Fibroblast of lung (primary cell): ENCODE data around the gene DCK. TPM values are rescaled to one million over a fixed set of nuclear protein-coding genes. Genes with fewer than 3 reads are reported as not detected.
"Not testable (repeated sequence)": the region's sequence is repeated elsewhere in the genome, so short reads cannot be mapped to it uniquely, and the experiment has no call there.

Source experiments
- DNase-seq, 2 donors: peaks; one replicate each; pipeline versions ENCODE4 v3.0.0 to v3.0.0-alpha.2; 2010; ENCODE audit warnings: low read depth in 2 of 2
- H2AFZ ChIP-seq: 2 replicates; pipeline ENCODE4 v1.5.1; 2012; ENCODE audit warnings: low read length, control low read depth, inconsistent platforms
- H3K27ac ChIP-seq: 2 replicates; pipeline ENCODE4 v1.5.1; 2011; ENCODE audit warnings: low read length, control low read depth; ENCODE audit not compliant: insufficient read depth
- H3K27me3 ChIP-seq: 2 replicates; pipeline ENCODE4 v1.5.1; 2011; ENCODE audit warnings: mild to moderate bottlenecking, low read length; ENCODE audit not compliant: control insufficient read depth, insufficient read depth
- H3K36me3 ChIP-seq: 2 replicates; pipeline ENCODE4 v1.5.1; 2011; ENCODE audit warnings: low read length; ENCODE audit not compliant: control insufficient read depth, insufficient read depth
- H3K4me1 ChIP-seq: 2 replicates; pipeline ENCODE4 v1.5.1; 2011; ENCODE audit warnings: low read length; ENCODE audit not compliant: control insufficient read depth, insufficient read depth; ENCODE audit errors: extremely low read depth
- H3K4me2 ChIP-seq: 2 replicates; pipeline ENCODE4 v1.5.1; 2011; ENCODE audit warnings: low read length, control low read depth; ENCODE audit not compliant: insufficient read depth; ENCODE audit errors: extremely low read depth
- H3K4me3 ChIP-seq, 4 experiments: fragments of 200-600 bp in 1 of 4; sonication (generic) in 1 of 4; replicated peaks in 1 of 4; 2 replicates each; pipeline ENCODE4 v1.5.1; 2011 to 2016; ENCODE audit warnings: low read length in 4 of 4, low read depth in 3 of 4, mild to moderate bottlenecking in 3 of 4, control low read depth in 2 of 4, inconsistent platforms in 1 of 4, mixed read lengths in 1 of 4; ENCODE audit not compliant: insufficient read depth in 1 of 4; ENCODE audit errors: control extremely low read depth in 1 of 4
- H3K79me2 ChIP-seq: 2 replicates; pipeline ENCODE4 v1.5.1; 2012; ENCODE audit warnings: mild to moderate bottlenecking, low read length, inconsistent platforms; ENCODE audit not compliant: control insufficient read depth, insufficient read depth
- H3K9ac ChIP-seq: 2 replicates; pipeline ENCODE4 v1.5.1; 2011; ENCODE audit warnings: mild to moderate bottlenecking, low read length, control low read depth; ENCODE audit not compliant: insufficient read depth
- H3K9me3 ChIP-seq: 2 replicates; pipeline ENCODE4 v1.5.1; 2012; ENCODE audit warnings: low read depth, low read length; ENCODE audit not compliant: control insufficient read depth, insufficient read depth
- H4K20me1 ChIP-seq: 2 replicates; pipeline ENCODE4 v1.5.1; 2011; ENCODE audit warnings: low read length; ENCODE audit not compliant: control insufficient read depth, insufficient read depth; ENCODE audit errors: extremely low read depth
- EZH2 ChIP-seq: IDR thresholded peaks from 2 replicates; pipeline ENCODE4 v1.5.1; 2012; ENCODE audit warnings: low read length, control low read depth, mild to moderate bottlenecking; ENCODE audit errors: missing control alignments
- polyA plus RNA-seq, 2 donors: library from polyadenylated mRNA; depleted of rRNA in 1 of 2; stranded (reverse) in 1 of 2; unstranded in 1 of 2; fragments of >200 nt; gene quantifications; 2 replicates each; pipeline ENCODE4 v1.2.1, GENCODE V29; 2011 to 2012; ENCODE audit warnings: missing spikeins in 1 of 2
- total RNA-seq: library from RNA; depleted of rRNA; stranded (reverse); fragments of >200 nt; gene quantifications from 2 replicates; pipeline ENCODE4 v1.2.1, GENCODE V29; 2014
- TF ChIP-seq, protein P1 (sequence below), 2 donors: IDR thresholded peaks in 1 of 2; conservative IDR thresholded peaks in 1 of 2; 1 replicate in 1 of 2; 2 replicates in 1 of 2; pipeline ENCODE4 v1.5.1; 2011 to 2012; ENCODE audit warnings: low read length in 2 of 2, control low read depth in 1 of 2, inconsistent platforms in 1 of 2, low read depth in 1 of 2, mild to moderate bottlenecking in 1 of 2

The DCK gene
- total and polyA plus RNA-seq, 2 donors (not counting 1 experiment from before 2014, with no cell fraction given): 12.2 to 18.4 TPM

DNA sequence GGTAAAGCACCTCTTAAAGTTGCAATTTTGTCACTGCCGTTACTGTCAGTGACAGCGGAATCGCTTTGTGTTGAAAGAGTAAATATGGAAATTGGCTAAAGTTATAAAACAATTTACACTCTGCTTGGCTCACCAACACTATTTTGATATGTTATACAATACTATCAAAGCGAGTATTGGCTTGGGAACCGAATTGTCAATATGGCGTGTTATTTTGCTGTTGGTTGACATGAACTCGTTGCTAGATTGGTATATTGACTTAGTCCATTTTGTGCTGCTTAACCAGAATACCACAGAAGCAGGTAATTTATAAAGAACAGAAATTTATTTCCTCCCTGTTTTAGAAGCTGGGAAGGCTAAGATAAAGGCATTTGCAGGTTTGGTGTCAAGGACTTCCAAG, 58.6 kb downstream of the DCK start:
- no peak overlapping the region for H3K27ac ChIP-seq
- no peaks in the 10 kb centered on the region for H3K27me3 ChIP-seq
- no peak overlapping the region for H3K9ac ChIP-seq
- H3K36me3 ChIP-seq: no peaks in the 10 kb centered on the region
- H3K4me1 ChIP-seq: no peaks in the 10 kb centered on the region
- H3K4me3 ChIP-seq: no peak overlapping the region
- DNase-seq: no peak
- H3K9me3 ChIP-seq: no peaks in the 10 kb centered on the region
- no peaks in the 10 kb centered on the region for H3K79me2 ChIP-seq
- no peaks in the 10 kb centered on the region for H4K20me1 ChIP-seq
- no peak overlapping the region for H3K4me2 ChIP-seq
- no peak overlapping the region for H2AFZ ChIP-seq
- TF ChIP-seq, protein P1, sequence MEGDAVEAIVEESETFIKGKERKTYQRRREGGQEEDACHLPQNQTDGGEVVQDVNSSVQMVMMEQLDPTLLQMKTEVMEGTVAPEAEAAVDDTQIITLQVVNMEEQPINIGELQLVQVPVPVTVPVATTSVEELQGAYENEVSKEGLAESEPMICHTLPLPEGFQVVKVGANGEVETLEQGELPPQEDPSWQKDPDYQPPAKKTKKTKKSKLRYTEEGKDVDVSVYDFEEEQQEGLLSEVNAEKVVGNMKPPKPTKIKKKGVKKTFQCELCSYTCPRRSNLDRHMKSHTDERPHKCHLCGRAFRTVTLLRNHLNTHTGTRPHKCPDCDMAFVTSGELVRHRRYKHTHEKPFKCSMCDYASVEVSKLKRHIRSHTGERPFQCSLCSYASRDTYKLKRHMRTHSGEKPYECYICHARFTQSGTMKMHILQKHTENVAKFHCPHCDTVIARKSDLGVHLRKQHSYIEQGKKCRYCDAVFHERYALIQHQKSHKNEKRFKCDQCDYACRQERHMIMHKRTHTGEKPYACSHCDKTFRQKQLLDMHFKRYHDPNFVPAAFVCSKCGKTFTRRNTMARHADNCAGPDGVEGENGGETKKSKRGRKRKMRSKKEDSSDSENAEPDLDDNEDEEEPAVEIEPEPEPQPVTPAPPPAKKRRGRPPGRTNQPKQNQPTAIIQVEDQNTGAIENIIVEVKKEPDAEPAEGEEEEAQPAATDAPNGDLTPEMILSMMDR (conservative IDR thresholded peaks at IDR 0.05 in 1 of 2, IDR thresholded peaks at IDR 0.05 in 1 of 2; ENCODE audit: low read depth in 1 of 2, low read length in 2 of 2): no peak

- no peaks in the 10 kb centered on the region for H3K4me1 ChIP-seq
- no peak overlapping the region for H3K4me2 ChIP-seq
- no peak overlapping the region for H3K27ac ChIP-seq
- no peak overlapping the region for H3K4me3 ChIP-seq
- no peak overlapping the region for H2AFZ ChIP-seq
- no peaks in the 10 kb centered on the region for H3K36me3 ChIP-seq
- no peak overlapping the region for H3K9ac ChIP-seq
- H4K20me1 ChIP-seq: no peaks in the 10 kb centered on the region
- H3K9me3 ChIP-seq: no peaks in the 10 kb centered on the region
- TF ChIP-seq, protein P1 (conservative IDR thresholded peaks at IDR 0.05 in 1 of 2, IDR thresholded peaks at IDR 0.05 in 1 of 2; ENCODE audit: low read depth in 1 of 2, low read length in 2 of 2): no peak
- no peak for TF ChIP-seq EZH2
- DNase-seq: no peak
- no peaks in the 10 kb centered on the region for H3K79me2 ChIP-seq
- H3K27me3 ChIP-seq: no peaks in the 10 kb centered on the region
Measured at GRCh38 chr4:71052716-71053115, 59.3 kb downstream of the DCK start.

DNA sequence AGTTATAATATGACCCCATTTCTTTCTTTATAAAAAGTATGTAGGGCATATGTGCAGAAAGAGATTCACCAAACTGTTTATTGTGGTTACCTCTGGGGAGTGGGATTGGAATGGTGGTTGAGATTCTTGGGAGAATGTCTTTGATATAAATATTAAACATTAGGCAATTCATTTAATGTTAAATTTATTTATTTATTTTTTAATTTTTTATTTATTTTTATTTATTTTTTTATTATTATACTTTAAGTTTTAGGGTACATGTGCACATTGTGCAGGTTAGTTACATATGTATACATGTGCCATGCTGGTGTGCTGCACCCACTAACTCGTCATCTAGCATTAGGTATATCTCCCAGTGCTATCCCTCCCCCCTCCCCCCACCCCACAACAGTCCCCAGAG, 60.2 kb downstream of the DCK start:
- H3K9me3 ChIP-seq, H3K9ac ChIP-seq, H2AFZ ChIP-seq, H3K4me2 ChIP-seq, H3K4me3 ChIP-seq, H3K79me2 ChIP-seq, H4K20me1 ChIP-seq, H3K36me3 ChIP-seq, H3K4me1 ChIP-seq, H3K27me3 ChIP-seq, H3K27ac ChIP-seq, DNase-seq: not testable (repeated sequence)

GRCh38 chr4:71059573-71059972, 66.1 kb downstream of the DCK start:
- H3K4me2 ChIP-seq, H3K79me2 ChIP-seq: not testable (repeated sequence)

More at GRCh38 chr4:71059573-71059972, 66.1 kb downstream of the DCK start:
- not testable (repeated sequence) for H3K9me3 ChIP-seq, H3K36me3 ChIP-seq, H3K9ac ChIP-seq, H4K20me1 ChIP-seq, H3K4me1 ChIP-seq, H3K4me3 ChIP-seq, H3K27ac ChIP-seq, H2AFZ ChIP-seq, H3K27me3 ChIP-seq, DNase-seq
